WTC11 (cell line): Measurements from ENCODE around the gene CDK6.

Source experiments
- TF ChIP-seq, protein P1 (sequence below): fragments of 200-600 bp; IDR thresholded peaks from 2 replicates; pipeline ENCODE4 v1.8.0; 2022; ENCODE audit warnings: antibody characterized with exemption
- TF ChIP-seq, protein P2 (sequence below): sonication (generic); formaldehyde crosslinking; IDR thresholded peaks from 2 replicates; pipeline ENCODE4 v1.8.1; 2023; ENCODE audit warnings: mild to moderate bottlenecking, missing genetic modification reagents, borderline replicate concordance
- TF ChIP-seq, protein P3 (sequence below): sonication (generic); formaldehyde crosslinking; IDR thresholded peaks from 2 replicates; pipeline ENCODE4 v1.8.0; 2023; ENCODE audit warnings: missing genetic modification reagents

DNA sequence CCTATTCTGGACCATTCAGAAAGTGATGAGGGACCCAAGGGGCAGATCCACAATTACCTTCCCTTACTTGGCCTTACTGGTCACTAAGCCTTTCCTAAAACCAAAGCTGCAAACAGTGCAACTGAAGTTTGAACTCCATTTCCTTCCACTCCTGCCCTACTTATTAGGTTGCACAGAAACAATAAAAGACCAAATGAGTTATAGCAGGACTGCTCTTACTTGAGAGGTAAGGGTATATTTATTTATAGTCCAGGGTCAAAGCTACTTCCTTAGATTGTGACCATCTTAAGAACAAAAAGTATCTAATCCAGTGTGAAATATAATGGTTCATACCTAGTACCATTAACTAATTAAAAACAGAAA, 27.0 kb downstream of the CDK6 start:
- TF ChIP-seq, protein P1, sequence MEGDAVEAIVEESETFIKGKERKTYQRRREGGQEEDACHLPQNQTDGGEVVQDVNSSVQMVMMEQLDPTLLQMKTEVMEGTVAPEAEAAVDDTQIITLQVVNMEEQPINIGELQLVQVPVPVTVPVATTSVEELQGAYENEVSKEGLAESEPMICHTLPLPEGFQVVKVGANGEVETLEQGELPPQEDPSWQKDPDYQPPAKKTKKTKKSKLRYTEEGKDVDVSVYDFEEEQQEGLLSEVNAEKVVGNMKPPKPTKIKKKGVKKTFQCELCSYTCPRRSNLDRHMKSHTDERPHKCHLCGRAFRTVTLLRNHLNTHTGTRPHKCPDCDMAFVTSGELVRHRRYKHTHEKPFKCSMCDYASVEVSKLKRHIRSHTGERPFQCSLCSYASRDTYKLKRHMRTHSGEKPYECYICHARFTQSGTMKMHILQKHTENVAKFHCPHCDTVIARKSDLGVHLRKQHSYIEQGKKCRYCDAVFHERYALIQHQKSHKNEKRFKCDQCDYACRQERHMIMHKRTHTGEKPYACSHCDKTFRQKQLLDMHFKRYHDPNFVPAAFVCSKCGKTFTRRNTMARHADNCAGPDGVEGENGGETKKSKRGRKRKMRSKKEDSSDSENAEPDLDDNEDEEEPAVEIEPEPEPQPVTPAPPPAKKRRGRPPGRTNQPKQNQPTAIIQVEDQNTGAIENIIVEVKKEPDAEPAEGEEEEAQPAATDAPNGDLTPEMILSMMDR: no peak
- TF ChIP-seq, protein P2, sequence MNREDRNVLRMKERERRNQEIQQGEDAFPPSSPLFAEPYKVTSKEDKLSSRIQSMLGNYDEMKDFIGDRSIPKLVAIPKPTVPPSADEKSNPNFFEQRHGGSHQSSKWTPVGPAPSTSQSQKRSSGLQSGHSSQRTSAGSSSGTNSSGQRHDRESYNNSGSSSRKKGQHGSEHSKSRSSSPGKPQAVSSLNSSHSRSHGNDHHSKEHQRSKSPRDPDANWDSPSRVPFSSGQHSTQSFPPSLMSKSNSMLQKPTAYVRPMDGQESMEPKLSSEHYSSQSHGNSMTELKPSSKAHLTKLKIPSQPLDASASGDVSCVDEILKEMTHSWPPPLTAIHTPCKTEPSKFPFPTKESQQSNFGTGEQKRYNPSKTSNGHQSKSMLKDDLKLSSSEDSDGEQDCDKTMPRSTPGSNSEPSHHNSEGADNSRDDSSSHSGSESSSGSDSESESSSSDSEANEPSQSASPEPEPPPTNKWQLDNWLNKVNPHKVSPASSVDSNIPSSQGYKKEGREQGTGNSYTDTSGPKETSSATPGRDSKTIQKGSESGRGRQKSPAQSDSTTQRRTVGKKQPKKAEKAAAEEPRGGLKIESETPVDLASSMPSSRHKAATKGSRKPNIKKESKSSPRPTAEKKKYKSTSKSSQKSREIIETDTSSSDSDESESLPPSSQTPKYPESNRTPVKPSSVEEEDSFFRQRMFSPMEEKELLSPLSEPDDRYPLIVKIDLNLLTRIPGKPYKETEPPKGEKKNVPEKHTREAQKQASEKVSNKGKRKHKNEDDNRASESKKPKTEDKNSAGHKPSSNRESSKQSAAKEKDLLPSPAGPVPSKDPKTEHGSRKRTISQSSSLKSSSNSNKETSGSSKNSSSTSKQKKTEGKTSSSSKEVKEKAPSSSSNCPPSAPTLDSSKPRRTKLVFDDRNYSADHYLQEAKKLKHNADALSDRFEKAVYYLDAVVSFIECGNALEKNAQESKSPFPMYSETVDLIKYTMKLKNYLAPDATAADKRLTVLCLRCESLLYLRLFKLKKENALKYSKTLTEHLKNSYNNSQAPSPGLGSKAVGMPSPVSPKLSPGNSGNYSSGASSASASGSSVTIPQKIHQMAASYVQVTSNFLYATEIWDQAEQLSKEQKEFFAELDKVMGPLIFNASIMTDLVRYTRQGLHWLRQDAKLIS (CRISPR knock-in tag): no peak
- TF ChIP-seq, protein P3, sequence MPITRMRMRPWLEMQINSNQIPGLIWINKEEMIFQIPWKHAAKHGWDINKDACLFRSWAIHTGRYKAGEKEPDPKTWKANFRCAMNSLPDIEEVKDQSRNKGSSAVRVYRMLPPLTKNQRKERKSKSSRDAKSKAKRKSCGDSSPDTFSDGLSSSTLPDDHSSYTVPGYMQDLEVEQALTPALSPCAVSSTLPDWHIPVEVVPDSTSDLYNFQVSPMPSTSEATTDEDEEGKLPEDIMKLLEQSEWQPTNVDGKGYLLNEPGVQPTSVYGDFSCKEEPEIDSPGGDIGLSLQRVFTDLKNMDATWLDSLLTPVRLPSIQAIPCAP (CRISPR knock-in tag): no peak
